Epithelial cell of esophagus (primary cell): ENCODE measurements around the gene SLFNL1.

ENCODE experiments used
- DNase-seq: peaks from one replicate; pipeline ENCODE4 v3.0.0; 2010; ENCODE audit warnings: low read depth
- H3K4me3 ChIP-seq: 2 replicates; pipeline ENCODE4 v1.5.1; 2011; ENCODE audit warnings: mild to moderate bottlenecking, low read length, control low read depth
- TF ChIP-seq, protein P1 (sequence below): IDR thresholded peaks from 2 replicates; pipeline ENCODE4 v1.5.1; 2011; ENCODE audit warnings: low read depth, mild to moderate bottlenecking, low read length, control low read depth, inconsistent platforms; ENCODE audit not compliant: insufficient read depth; ENCODE audit errors: missing control alignments

The SLFNL1 gene

GRCh38 chr1:40973912-40974311 lies 47.6 kb downstream of the SLFNL1 start:
- TF ChIP-seq, protein P1, sequence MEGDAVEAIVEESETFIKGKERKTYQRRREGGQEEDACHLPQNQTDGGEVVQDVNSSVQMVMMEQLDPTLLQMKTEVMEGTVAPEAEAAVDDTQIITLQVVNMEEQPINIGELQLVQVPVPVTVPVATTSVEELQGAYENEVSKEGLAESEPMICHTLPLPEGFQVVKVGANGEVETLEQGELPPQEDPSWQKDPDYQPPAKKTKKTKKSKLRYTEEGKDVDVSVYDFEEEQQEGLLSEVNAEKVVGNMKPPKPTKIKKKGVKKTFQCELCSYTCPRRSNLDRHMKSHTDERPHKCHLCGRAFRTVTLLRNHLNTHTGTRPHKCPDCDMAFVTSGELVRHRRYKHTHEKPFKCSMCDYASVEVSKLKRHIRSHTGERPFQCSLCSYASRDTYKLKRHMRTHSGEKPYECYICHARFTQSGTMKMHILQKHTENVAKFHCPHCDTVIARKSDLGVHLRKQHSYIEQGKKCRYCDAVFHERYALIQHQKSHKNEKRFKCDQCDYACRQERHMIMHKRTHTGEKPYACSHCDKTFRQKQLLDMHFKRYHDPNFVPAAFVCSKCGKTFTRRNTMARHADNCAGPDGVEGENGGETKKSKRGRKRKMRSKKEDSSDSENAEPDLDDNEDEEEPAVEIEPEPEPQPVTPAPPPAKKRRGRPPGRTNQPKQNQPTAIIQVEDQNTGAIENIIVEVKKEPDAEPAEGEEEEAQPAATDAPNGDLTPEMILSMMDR: no peak
- DNase-seq: no peak
- H3K4me3 ChIP-seq: no peak overlapping the region

GRCh38 chr1:40971966-40972365 lies 49.6 kb downstream of the SLFNL1 start:
- H3K4me3 ChIP-seq: no peak overlapping the region
- TF ChIP-seq, protein P1: no peak
- no peak for DNase-seq

DNA sequence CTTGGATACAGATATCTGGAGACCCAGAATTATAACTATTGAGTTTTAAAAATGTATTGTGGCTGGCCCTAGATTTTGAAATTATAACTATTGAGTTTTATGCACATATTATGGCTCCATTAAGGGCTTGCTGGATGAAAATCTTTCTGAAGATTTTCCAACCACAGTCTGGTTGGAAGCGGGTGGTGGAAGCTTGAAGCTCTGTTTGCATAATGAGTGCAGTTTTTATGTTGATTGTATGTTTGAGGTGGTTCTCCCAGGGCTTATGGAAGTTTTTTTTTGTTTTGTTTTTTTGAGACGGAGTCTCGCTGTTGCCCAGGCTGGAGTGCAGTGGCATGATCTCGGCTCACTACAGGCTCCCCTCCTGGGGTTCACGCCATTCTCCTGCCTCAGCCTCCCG lies 52.1 kb downstream of the SLFNL1 start:
- TF ChIP-seq, protein P1: no peak
- no peak overlapping the region for H3K4me3 ChIP-seq
- DNase-seq: no peak

- TF ChIP-seq, protein P1: no peak
- no peak overlapping the region for H3K4me3 ChIP-seq
- no peak for DNase-seq
Observed at GRCh38 chr1:40966417-40966816, 55.1 kb downstream of the SLFNL1 start.
